ENCODE results near the gene DYNC1I1.

GRCh38 chr7:96126382-96126781 lies 354.0 kb downstream of the DYNC1I1 start:
- TF ChIP-seq EZH2 (IDR thresholded peaks at IDR 0.05; ENCODE audit: insufficient read depth, poor library complexity, severe bottlenecking) (no peak), EZH2phosphoT487 (IDR thresholded peaks at IDR 0.05; ENCODE audit: insufficient read depth, low read depth) (no peak)
